ENCODE results near the gene HEATR1. TPM values are rescaled to one million over a fixed set of nuclear protein-coding genes. Genes with fewer than 3 reads are reported as not detected.

The HEATR1 gene
- total RNA-seq, 2 donors from 2014 or later, result 11.9 to 25.7 TPM

DNA sequence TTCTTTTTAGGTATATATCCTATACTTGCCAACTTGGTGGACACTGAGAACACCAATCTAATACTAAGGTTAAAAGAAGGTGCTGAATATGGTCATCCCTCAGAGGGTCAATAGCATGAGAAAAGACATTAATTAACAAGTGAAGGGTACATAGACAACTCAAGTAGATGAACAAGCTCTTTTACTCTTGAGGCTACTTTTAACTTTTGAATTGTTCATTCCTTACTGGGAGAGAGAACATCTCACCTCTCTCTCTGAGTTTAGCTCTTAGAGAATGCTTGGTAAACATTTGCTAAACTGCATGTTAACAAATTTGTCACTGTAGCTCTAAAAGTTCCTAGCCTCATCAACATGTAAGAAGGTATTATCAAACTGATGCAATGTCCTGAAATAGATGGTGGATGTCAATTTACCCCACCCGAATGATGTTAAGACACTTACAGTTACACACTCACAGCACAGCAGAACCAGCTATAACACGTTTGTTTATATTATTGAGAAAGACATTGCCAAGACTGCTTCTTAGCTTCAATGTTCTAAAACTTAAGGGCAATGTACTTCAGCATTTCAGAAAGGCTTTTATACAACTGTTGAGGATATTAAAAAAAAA, 35.9 kb downstream of the HEATR1 start:
- Histone ChIP-seq H3K4me1 (no peaks in the 10 kb centered on the region), H3K4me3 (no peak overlapping the region), H3K9me3 (no peaks in the 10 kb centered on the region), H3K36me3 (replicated peaks in 1 of 2; ENCODE audit: insufficient read depth in 1 of 2, low read depth in 2 of 2) (peaks cover 12 to 47% of the 10 kb centered on the region in 2 donors), H3K27me3 (no peaks in the 10 kb centered on the region), H3K27ac (no peak overlapping the region)
- no peak for ATAC-seq
- intact Hi-C loops (cut with DNase I), result no loop called here
- no peak for DNase-seq
- TF ChIP-seq POLR2A (IDR thresholded peaks at IDR 0.05), result no peak
- TF ChIP-seq, protein P1, sequence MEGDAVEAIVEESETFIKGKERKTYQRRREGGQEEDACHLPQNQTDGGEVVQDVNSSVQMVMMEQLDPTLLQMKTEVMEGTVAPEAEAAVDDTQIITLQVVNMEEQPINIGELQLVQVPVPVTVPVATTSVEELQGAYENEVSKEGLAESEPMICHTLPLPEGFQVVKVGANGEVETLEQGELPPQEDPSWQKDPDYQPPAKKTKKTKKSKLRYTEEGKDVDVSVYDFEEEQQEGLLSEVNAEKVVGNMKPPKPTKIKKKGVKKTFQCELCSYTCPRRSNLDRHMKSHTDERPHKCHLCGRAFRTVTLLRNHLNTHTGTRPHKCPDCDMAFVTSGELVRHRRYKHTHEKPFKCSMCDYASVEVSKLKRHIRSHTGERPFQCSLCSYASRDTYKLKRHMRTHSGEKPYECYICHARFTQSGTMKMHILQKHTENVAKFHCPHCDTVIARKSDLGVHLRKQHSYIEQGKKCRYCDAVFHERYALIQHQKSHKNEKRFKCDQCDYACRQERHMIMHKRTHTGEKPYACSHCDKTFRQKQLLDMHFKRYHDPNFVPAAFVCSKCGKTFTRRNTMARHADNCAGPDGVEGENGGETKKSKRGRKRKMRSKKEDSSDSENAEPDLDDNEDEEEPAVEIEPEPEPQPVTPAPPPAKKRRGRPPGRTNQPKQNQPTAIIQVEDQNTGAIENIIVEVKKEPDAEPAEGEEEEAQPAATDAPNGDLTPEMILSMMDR (IDR thresholded peaks at IDR 0.05), result no peak
- WGBS, 2 donors, result 70 to 72% methylated on average over 2 of the region's 2 CpGs

DNA sequence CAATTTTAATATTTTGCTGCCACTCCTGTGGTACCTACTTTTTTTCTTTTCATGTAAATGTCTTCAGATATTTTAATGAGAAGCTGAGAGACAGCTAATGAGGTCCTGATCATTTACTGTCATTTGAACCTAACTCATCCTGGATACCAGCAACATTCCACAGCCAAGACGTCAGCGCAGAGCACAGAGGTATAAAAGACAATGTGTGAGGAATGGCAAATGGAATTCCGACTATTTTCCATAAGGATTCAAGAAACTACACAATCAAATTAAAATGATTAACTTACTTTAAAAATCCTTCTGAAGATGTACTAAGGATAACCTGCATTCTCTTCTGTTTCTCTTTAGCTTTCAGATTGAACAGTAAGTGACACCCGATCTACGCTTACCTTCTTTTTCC, 38.8 kb downstream of the HEATR1 start:
- no peaks in the 10 kb centered on the region for H3K27me3 ChIP-seq
- ATAC-seq, result no peak
- H3K4me3 ChIP-seq, result no peak overlapping the region
- no peak overlapping the region for H3K27ac ChIP-seq
- intact Hi-C loops (cut with DNase I), result no loop called here
- WGBS, 2 donors, result 94 to 98% methylated on average over 5 of the region's 5 CpGs
- H3K9me3 ChIP-seq, result no peaks in the 10 kb centered on the region
- H3K36me3 ChIP-seq (replicated peaks in 1 of 2; ENCODE audit: insufficient read depth in 1 of 2, low read depth in 2 of 2), result peaks cover 0 to 31% of the 10 kb centered on the region in 2 donors
- no peaks in the 10 kb centered on the region for H3K4me1 ChIP-seq
- no peak for DNase-seq
- no peak for TF ChIP-seq POLR2A (IDR thresholded peaks at IDR 0.05)
- TF ChIP-seq, protein P1 (IDR thresholded peaks at IDR 0.05), result no peak

DNA sequence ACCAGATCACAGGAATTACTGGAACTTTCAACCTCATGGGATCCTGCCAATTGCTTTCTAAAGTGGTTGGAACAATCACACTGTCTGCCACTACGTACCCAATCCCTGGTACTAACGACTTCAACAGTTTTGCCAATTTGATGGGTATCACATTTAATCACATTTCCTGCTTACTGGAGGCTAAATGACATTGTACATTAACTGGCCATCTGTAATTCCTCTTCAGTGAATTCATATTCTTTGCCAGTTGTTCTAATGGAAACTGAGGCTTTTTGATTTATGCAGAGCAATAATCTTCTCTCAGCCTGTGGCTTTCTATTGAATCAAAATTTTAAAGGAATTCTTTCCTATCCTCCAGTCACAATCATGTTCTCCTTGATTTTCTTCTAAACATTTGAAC, 42.3 kb downstream of the HEATR1 start:
- no peaks in the 10 kb centered on the region for H3K27me3 ChIP-seq
- no peak for TF ChIP-seq POLR2A (IDR thresholded peaks at IDR 0.05)
- TF ChIP-seq, protein P1 (IDR thresholded peaks at IDR 0.05), result no peak
- peaks cover 0 to 47% of the 10 kb centered on the region in 2 donors for H3K36me3 ChIP-seq (replicated peaks in 1 of 2; ENCODE audit: insufficient read depth in 1 of 2, low read depth in 2 of 2)
- DNase-seq (no peak), ATAC-seq (no peak)
- H3K9me3 ChIP-seq, result no peaks in the 10 kb centered on the region
- H3K4me3 ChIP-seq, result no peak overlapping the region
- WGBS, 2 donors, result 84 to 87% methylated on average over 2 of the region's 2 CpGs
- intact Hi-C loops (cut with DNase I), result no loop called here
- no peaks in the 10 kb centered on the region for H3K4me1 ChIP-seq
- H3K27ac ChIP-seq, result no peak overlapping the region

DNA sequence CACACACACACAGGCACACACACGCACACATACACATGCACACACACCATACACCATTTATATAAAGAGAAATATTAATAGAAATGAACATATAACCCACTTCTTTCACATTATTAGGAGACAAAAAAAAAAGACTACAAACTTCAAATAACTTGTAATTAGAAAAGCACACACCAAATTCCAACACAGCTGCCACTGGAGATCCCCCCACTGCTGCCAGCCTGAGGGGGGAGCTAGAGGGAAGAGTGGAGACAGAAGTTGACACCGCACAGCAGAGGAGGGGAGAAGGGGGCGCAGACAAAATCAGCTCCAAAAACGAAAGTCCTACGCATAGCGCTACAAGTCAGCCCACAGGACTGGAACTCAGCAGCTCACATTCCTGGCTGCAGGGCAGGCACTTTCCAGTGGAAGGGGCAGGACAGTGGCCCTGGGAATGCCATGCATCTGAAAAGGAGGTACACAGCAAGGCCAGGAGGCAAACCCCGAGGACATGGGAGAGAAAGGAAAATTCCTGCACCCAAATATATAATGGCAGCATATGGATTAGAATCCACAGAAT, 44.0 kb downstream of the HEATR1 start:
- H3K4me1 ChIP-seq, result no peaks in the 10 kb centered on the region
- no peak overlapping the region for H3K4me3 ChIP-seq
- H3K27me3 ChIP-seq, result no peaks in the 10 kb centered on the region
- ATAC-seq (no peak), DNase-seq (no peak)
- intact Hi-C loops (cut with DNase I), result no loop called here
- no peaks in the 10 kb centered on the region for H3K9me3 ChIP-seq
- no peak overlapping the region for H3K27ac ChIP-seq
- peaks cover 0 to 49% of the 10 kb centered on the region in 2 donors for H3K36me3 ChIP-seq (replicated peaks in 1 of 2; ENCODE audit: insufficient read depth in 1 of 2, low read depth in 2 of 2)
- no peak for TF ChIP-seq POLR2A (IDR thresholded peaks at IDR 0.05)
- TF ChIP-seq, protein P1 (IDR thresholded peaks at IDR 0.05), result no peak
- WGBS, 2 donors, result 84 to 93% methylated on average over 7 of the region's 7 CpGs

DNA sequence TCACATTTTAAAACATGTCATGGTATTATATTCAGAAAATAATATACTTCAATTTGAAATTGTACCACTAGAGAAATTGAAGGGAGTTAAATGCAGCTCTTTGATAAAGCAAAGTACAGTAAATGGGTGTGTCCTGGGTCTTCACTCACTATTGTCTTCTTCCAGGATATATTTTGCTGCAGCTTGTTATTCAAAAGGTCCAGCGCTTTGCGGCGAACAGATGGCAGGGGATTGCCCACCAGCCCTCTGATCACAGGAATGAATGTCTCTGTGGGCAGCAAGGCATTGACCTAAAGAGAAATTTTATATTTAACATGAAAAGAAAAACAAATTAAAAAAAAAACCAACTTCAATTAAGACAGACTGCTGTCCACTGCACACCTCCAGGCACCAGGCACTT, 45.5 kb downstream of the HEATR1 start:
- WGBS, 2 donors, result 96 to 98% methylated on average over 3 of the region's 3 CpGs
- TF ChIP-seq POLR2A (IDR thresholded peaks at IDR 0.05), result no peak
- TF ChIP-seq, protein P1 (IDR thresholded peaks at IDR 0.05), result no peak
- Histone ChIP-seq H3K4me3 (no peak overlapping the region), H3K36me3 (replicated peaks in 1 of 2; ENCODE audit: insufficient read depth in 1 of 2, low read depth in 2 of 2) (peaks cover 0 to 52% of the 10 kb centered on the region in 2 donors), H3K27ac (no peak overlapping the region), H3K9me3 (no peaks in the 10 kb centered on the region), H3K4me1 (no peaks in the 10 kb centered on the region), H3K27me3 (no peaks in the 10 kb centered on the region)
- intact Hi-C loops (cut with DNase I), result no loop called here
- ATAC-seq, result no peak
- DNase-seq, result no peak
